ENCODE results near the gene SLC30A1. TPM values are rescaled to one million over a fixed set of nuclear protein-coding genes. Genes with fewer than 3 reads are reported as not detected.

SLC30A1 gene
- total RNA-seq, 1 experiment from 2014 or later: 9.7 TPM

DNA sequence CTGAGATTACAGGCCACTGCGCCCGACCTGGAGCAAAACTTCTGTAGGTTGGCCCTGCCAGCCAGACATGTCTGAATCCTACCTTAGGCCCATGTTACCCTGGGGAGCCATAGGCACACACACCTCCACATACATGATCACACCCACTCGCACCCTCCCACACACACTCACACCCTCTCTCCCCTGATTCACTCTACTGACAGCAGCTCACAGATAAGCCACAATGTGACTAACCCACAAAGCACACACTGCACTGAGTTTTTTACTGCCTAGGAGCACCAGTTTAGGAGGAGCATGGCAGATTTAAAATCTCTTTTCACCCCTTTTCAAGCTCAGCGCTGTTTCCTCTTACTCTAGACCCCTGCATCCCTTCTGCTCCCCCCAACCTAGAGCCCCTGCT is 41.7 kb downstream of the SLC30A1 start (continued):
- TF ChIP-seq, protein P1, sequence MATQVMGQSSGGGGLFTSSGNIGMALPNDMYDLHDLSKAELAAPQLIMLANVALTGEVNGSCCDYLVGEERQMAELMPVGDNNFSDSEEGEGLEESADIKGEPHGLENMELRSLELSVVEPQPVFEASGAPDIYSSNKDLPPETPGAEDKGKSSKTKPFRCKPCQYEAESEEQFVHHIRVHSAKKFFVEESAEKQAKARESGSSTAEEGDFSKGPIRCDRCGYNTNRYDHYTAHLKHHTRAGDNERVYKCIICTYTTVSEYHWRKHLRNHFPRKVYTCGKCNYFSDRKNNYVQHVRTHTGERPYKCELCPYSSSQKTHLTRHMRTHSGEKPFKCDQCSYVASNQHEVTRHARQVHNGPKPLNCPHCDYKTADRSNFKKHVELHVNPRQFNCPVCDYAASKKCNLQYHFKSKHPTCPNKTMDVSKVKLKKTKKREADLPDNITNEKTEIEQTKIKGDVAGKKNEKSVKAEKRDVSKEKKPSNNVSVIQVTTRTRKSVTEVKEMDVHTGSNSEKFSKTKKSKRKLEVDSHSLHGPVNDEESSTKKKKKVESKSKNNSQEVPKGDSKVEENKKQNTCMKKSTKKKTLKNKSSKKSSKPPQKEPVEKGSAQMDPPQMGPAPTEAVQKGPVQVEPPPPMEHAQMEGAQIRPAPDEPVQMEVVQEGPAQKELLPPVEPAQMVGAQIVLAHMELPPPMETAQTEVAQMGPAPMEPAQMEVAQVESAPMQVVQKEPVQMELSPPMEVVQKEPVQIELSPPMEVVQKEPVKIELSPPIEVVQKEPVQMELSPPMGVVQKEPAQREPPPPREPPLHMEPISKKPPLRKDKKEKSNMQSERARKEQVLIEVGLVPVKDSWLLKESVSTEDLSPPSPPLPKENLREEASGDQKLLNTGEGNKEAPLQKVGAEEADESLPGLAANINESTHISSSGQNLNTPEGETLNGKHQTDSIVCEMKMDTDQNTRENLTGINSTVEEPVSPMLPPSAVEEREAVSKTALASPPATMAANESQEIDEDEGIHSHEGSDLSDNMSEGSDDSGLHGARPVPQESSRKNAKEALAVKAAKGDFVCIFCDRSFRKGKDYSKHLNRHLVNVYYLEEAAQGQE (IDR thresholded peaks at IDR 0.05; ENCODE audit: low read depth): no peak
- TF ChIP-seq POLR2A (IDR thresholded peaks at IDR 0.05; ENCODE audit: borderline replicate concordance, extremely low read depth, insufficient read depth, insufficient read length) (no peak), SIN3A (IDR thresholded peaks at IDR 0.05; ENCODE audit: low read depth) (no peak), ZFX (IDR thresholded peaks at IDR 0.05) (no peak), SP1 (IDR thresholded peaks at IDR 0.05; ENCODE audit: low read depth) (no peak), ZNF274 (IDR thresholded peaks at IDR 0.05; ENCODE audit: low read depth, low read length) (no peak), RAD21 (IDR thresholded peaks at IDR 0.05; ENCODE audit: low read depth) (no peak), JUND (IDR thresholded peaks at IDR 0.05) (no peak)
- TF ChIP-seq, protein P2, sequence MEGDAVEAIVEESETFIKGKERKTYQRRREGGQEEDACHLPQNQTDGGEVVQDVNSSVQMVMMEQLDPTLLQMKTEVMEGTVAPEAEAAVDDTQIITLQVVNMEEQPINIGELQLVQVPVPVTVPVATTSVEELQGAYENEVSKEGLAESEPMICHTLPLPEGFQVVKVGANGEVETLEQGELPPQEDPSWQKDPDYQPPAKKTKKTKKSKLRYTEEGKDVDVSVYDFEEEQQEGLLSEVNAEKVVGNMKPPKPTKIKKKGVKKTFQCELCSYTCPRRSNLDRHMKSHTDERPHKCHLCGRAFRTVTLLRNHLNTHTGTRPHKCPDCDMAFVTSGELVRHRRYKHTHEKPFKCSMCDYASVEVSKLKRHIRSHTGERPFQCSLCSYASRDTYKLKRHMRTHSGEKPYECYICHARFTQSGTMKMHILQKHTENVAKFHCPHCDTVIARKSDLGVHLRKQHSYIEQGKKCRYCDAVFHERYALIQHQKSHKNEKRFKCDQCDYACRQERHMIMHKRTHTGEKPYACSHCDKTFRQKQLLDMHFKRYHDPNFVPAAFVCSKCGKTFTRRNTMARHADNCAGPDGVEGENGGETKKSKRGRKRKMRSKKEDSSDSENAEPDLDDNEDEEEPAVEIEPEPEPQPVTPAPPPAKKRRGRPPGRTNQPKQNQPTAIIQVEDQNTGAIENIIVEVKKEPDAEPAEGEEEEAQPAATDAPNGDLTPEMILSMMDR (IDR thresholded peaks at IDR 0.05 in 2 of 3, conservative IDR thresholded peaks at IDR 0.05 in 1 of 3; ENCODE audit: borderline replicate concordance in 1 of 3, insufficient read depth in 1 of 3, low read depth in 2 of 3, low read length in 2 of 3): no peak

DNA sequence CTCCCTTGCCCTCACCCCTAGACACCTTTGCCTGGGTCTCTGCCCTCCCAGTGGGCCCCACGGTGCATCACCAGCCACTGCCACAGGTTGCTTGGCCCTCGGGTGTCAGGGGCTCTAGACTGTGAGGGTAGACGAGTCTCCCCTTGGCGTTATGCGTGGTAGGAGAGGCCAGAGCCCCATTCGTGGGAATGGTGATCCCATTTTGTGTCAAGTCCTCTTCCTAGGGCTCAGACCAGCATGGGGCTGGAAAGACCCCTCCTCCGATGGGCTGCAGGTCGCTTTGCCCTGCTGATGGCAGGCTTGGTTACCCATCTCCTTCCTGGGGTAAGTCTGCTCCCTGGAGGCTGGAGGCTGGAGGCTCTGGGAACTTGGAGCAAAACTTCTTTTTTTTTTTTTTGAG is 42.4 kb downstream of the SLC30A1 start:
- no peaks in the 10 kb centered on the region for H3K9me2 ChIP-seq (ENCODE audit: insufficient read depth)
- no peak overlapping the region for H3K9ac ChIP-seq (ENCODE audit: low read length)
- no peaks in the 10 kb centered on the region for H3K27me3 ChIP-seq (ENCODE audit: insufficient read depth, low read length)
- H3K4me3 ChIP-seq (replicated peaks in 1 of 2; ENCODE audit: low read depth in 1 of 2, low read length in 2 of 2): no peak overlapping the region
- RAD21 ChIA-PET (ENCODE audit: low non-redundant PET in 1 of 2, low total read pairs in 2 of 2, uncharacterized antibody in 2 of 2, unreplicated experiment in 2 of 2): no interaction called here
- POLR2A ChIA-PET: no interaction called here
- no peaks in the 10 kb centered on the region for H3K79me2 ChIP-seq (ENCODE audit: insufficient read depth, low read length)
- H3K4me1 ChIP-seq (ENCODE audit: control insufficient read depth in 1 of 2, insufficient read depth in 2 of 2, low read length in 2 of 2): peaks cover under 1 to 4% of the 10 kb centered on the region in 2 experiments; a peak in 2 of 4 replicates
- H3K9me3 ChIP-seq (ENCODE audit: control insufficient read depth in 1 of 2, insufficient read depth in 1 of 2, low read depth in 1 of 2, low read length in 2 of 2): no peaks in the 10 kb centered on the region
- CTCF ChIA-PET: no interaction called here
- BruUV-seq (replicated peaks): no TSS peak
- H2AFZ ChIP-seq (ENCODE audit: low read depth, low read length, poor library complexity, severe bottlenecking): no peak overlapping the region
- no peak for DNase-seq (ENCODE audit: low read depth, low spot score)
- no peak overlapping the region for H3K27ac ChIP-seq (ENCODE audit: low read depth, low read length)
- TF ChIP-seq EZH2phosphoT487 (IDR thresholded peaks at IDR 0.05; ENCODE audit: borderline replicate concordance) (no peak), FOSL1 (IDR thresholded peaks at IDR 0.05; ENCODE audit: low read depth) (no peak), EGR1 (IDR thresholded peaks at IDR 0.05; ENCODE audit: low read depth) (no peak), RAD21 (IDR thresholded peaks at IDR 0.05; ENCODE audit: low read depth) (no peak)
- TF ChIP-seq, protein P2 (IDR thresholded peaks at IDR 0.05 in 2 of 3, conservative IDR thresholded peaks at IDR 0.05 in 1 of 3; ENCODE audit: borderline replicate concordance in 1 of 3, insufficient read depth in 1 of 3, low read depth in 2 of 3, low read length in 2 of 3): no peak
- H4K20me1 ChIP-seq (ENCODE audit: insufficient read depth): no peaks in the 10 kb centered on the region
- H3K36me3 ChIP-seq (ENCODE audit: control insufficient read depth in 1 of 2, insufficient read depth in 2 of 2, low read length in 2 of 2): no peaks in the 10 kb centered on the region
- no peak for ATAC-seq
- intact Hi-C loops (cut with micrococcal nuclease): no loop called here
- no peak overlapping the region for H3K4me2 ChIP-seq (ENCODE audit: low read length)

Data from HCT116 (cell line).